ENCODE data around the gene KCNH1.

Gene KCNH1

GRCh38 chr1:210920716-210921694, 212.9 kb downstream of the KCNH1 start:
- TF ChIP-seq CTCF (IDR thresholded peaks at IDR 0.05; ENCODE audit: insufficient read depth, low read depth, low read length, missing control alignments), result no peak
- H3K4me3 ChIP-seq (ENCODE audit: low read length), result no peak overlapping the region
- DNase-seq (ENCODE audit: low read depth), result no peak

GRCh38 chr1:210920258-210920657, 213.7 kb downstream of the KCNH1 start:
- TF ChIP-seq CTCF (IDR thresholded peaks at IDR 0.05; ENCODE audit: insufficient read depth, low read depth, low read length, missing control alignments), result no peak
- DNase-seq (ENCODE audit: low read depth), result no peak
- H3K4me3 ChIP-seq (ENCODE audit: low read length), result no peak overlapping the region

DNA sequence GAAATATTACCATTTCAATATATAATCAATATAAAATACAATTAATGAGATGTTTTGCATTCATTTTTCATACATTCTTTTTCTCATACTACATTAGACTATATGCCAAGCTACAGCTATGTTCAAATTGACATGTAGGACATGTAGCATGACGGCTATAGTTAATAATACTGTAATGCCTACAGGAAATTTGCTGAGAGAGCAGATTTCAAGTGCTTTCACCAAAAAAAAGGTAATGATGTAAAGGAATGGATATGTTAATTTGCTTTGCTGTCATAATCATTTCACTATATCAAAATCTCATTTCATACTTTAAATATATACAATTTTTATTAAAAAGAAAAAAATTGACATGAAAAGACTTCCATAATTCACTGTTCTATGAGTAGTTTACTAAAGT, 215.1 kb downstream of the KCNH1 start:
- TF ChIP-seq CTCF (IDR thresholded peaks at IDR 0.05; ENCODE audit: insufficient read depth, low read depth, low read length, missing control alignments), result no peak
- no peak overlapping the region for H3K4me3 ChIP-seq (ENCODE audit: low read length)
- DNase-seq (ENCODE audit: low read depth), result no peak

DNA sequence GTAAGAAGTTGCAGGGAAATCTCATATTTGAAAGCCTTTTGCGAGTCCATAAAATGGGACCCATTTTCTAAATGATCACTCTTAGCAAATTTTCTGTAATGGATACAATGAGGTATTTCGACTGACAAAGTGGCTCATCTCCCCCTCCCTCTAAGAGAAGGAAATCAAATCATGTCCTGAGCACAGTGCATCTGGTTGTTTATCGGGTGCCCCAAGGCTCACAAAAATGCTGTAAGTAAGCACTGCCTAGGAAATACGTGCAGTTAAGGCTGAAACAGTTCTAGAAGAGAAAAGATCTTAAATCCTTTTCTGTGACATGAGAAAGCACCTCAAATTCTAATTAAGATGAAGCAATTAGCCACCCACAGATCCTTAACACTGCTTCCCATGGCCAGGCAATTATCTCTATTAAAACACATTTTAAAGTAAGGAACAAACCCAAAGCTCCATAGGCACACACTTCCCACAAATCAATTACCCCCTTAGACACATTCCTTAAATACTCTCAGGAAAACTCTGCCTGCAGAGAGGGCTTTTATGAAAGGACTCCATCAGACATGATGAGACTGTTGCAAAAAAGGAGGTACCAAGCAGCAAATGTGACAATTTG, 216.3 kb downstream of the KCNH1 start:
- no peak for TF ChIP-seq CTCF (IDR thresholded peaks at IDR 0.05; ENCODE audit: insufficient read depth, low read depth, low read length, missing control alignments)
- DNase-seq (ENCODE audit: low read depth), result no peak
- H3K4me3 ChIP-seq (ENCODE audit: low read length), result no peak overlapping the region

DNA sequence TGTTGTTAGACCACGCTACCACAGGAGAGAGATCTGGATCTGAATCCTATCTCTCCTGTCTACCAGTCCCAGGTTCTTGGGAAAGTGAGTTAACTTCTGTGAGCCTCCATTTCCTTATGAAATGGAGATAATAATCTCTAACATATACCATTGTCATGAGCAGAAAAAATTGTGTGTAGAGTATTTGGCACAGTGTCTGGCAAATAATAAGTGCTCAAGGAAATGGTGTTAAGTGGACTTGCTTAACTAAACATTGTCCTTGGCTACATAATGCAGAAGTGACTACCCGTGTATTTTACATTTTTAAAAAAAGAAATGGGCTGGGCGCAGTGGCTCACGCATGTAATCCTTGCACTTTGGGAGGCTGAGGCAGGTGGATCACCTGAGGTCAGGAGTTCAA, 217.4 kb downstream of the KCNH1 start:
- H3K4me3 ChIP-seq (ENCODE audit: low read length), result no peak overlapping the region
- no peak for TF ChIP-seq CTCF (IDR thresholded peaks at IDR 0.05; ENCODE audit: insufficient read depth, low read depth, low read length, missing control alignments)
- DNase-seq (ENCODE audit: low read depth), result no peak

DNA sequence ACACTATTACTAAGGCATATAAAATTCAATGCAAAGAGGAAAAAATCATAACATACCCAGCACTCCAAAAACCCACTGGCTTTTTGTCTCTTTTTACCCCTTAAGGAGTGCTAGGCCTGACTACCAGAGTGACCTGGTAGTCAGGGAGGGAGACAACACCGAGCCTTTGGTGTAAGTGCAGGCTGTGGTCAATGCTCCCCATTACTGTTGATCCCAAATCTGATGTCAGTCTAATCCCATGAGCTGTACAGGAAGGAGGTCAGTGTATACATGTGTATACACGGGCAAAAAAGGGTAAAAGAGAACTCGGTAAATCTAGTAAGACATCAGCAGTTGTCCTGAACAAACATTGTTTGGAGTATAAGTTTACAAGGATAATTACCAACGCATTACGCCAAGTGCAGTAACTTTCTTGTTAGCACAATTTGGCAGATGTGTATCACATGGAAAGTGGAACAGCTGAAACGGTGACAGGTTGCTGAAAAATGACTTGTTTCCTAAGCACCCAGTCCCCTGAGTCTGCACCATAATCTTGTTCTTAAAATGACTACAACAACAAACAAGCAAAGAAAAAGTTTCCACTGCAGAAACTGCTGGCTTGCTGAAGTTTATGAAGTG, 217.9 kb downstream of the KCNH1 start:
- H3K4me3 ChIP-seq (ENCODE audit: low read length), result no peak overlapping the region
- TF ChIP-seq CTCF (IDR thresholded peaks at IDR 0.05; ENCODE audit: insufficient read depth, low read depth, low read length, missing control alignments), result no peak
- no peak for DNase-seq (ENCODE audit: low read depth)

Measured in epithelial cell of esophagus (primary cell).